GM18867 (cell line): ENCODE results near the gene SLC41A1.

Experiments used
- ATAC-seq: cut with Tn5 transposase; IDR thresholded peaks from one replicate; pipeline ENCODE4 v1.9.1; 2021; ENCODE audit warnings: mild to moderate bottlenecking, moderate library complexity; ENCODE audit not compliant: unreplicated experiment

The SLC41A1 gene

DNA sequence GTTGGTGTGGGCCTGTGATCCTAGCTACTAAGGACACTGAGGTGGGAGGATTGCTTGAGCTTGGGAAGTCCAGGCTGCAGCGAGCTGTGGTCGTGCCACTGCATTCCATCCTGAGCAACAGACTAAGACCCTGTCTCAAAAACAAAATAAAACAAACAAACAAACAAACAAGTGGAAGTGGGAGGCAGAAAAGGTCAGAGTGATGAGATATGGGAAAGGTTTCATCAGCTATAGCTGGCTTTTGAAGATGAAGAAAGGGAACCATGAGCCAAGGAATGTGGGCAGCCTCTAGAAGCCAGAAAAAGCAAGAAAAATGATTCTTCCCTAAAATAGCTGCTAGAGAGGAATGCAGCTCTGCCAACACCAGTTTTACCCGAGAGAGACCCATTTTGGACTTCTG is 52.4 kb downstream of the SLC41A1 start:
- no peak for ATAC-seq

DNA sequence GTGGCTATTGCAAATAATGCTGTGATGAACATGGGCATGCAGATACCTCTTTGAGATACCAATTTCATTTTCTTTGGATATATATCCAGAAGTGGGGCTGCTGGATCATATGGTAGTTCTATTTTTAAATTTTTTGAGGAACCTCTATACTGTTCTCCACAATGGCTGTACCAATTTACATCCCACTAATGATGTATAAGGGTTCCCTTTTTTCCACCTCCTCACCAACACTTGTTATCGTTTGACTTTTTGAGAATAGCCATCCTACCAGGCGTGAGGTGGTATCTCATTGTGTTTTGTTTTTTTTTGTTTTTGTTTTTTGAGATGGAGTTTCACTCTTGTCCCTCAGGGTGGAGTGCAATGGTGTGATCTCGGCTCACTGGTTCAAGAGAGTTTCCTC is 56.4 kb downstream of the SLC41A1 start:
- no peak for ATAC-seq

DNA sequence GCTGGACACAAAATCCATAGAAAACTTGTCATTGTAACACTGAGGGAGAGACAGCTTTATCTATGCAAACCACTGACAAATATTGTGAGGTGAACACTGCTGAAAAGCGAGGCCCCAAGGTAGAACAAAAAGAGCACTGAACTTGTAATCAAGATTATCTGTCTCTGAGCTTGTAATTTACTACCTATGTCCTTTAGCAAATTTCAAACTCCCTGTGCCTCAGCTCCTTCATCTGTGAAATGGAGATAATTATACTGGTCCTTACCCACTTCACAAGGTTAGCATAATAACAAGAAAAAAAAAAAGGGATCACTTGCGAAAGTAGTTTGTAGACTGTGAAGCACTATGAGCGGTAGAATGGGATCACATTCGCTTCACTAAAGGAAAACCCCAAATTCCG is 58.1 kb downstream of the SLC41A1 start:
- no peak for ATAC-seq

DNA sequence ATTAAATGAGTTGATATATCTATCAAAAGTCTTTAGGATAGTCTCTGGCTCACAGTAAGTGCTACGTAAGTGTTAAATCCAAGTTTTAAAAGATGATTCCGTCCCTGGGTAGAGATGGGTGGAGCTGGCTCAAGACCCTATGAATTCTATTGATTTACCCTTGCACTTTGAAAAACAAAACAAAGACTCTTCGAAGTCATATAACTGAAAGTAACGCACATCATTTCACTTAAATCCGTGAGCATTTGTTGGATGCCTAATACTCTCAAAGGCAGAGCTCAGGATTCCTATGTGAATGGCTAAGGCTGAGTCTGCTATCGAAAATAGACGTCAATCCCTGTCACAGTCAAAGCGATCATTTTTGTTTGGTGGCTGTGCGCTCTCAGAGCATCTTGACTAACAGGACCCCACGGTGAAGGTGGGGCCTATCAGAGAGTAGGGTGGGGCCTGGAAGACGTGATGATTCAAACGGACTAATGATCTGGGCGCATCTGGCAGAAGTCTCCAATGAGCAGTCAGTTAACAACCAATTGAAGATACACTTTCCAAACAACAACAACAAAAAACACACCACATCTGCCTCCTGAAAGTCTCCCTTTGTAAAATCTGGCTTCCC is 61.9 kb downstream of the SLC41A1 start:
- no peak for ATAC-seq

DNA sequence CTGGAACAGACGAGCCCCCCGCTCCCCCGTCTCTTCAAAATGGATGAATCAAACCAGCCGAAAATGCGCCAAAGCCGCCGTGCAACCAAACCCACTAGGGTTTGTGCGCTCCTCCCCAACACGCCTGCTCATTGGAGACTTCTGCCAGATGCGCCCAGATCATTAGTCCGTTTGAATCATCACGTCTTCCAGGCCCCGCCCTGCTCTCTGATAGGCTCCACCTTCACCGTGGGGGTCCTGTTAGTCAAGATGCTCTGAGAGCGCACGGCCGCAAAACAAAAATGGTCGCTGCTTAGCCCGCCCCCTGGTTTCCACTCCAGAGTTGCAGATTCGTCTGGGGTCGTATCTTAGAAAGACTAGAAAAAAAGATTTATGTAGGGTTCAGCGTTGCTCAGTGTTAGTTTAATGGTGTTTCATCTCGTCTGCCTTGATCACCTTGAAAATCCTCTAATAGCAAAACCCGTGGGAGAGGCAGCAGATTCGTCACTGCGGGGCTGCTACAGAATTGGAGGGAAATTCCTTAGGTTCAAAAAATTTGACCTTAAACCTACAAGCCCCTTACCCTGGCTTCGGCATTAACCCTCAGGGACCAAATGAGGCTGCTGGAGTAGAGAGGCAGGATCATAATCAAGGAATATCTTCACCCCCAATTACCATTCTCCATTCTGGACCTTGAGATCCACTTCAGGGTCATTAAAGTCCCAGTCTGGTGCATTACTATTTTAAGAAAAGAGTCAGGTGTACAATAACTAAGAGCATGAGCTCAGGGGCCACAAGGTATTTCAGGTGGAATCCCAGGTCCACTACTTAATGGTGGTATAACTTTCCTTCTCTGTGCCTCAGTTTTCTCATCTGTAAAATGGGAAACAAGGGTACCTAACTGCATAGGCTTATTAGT is 62.6 kb downstream of the SLC41A1 start, which contains the start of gene NUCKS1:
Gene NUCKS1 (minus strand): TSS at position 45 of the 898 bp plus-strand sequence. CDS start 209 bp downstream, outside the sequence.
- ATAC-seq, result peak; percentile 80

DNA sequence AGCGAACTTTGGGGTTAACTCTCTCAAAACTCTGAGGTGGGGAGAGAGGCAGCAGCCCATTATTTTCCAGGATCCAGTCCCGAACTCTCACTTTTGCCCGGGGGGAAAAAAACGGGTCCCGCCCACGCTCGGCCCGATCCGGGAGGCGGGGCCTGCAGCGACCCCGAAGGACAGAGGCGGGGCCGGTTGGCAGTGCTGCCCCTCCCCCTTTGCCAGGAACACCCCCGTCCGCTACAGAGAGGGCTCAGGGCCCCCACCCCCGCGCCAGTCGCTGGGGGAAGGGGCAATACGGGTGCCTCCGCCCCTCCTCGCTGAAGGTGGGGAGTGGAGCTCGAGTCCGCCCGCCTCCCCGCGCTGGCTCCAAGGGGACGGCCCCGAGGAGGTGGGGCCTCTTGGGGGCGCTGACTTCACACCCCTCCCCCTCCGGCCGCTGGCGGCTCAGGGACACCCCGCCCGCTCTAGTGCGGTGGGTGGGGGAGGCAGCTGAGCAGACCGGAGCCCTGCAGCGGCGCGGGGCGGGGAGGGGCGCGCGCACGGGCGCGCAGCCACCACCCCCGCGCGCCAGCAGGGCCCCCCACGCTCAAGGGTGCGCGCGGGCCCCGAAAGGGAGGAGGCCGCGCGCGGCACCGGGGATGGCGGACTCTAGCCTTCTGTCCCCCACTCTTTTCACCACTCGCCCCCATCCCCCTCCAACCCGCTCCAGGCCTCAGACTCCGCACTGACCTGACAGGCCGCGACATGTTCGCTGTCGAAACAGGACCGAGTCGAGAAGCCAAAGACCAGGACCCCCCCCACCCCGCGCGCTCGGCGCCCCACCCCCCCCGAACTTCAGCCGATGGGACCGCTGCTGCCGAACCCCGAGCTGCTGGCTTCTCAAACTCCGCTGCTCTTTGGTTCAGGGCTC is 63.5 kb downstream of the SLC41A1 start:
- peak; percentile 71 for ATAC-seq

DNA sequence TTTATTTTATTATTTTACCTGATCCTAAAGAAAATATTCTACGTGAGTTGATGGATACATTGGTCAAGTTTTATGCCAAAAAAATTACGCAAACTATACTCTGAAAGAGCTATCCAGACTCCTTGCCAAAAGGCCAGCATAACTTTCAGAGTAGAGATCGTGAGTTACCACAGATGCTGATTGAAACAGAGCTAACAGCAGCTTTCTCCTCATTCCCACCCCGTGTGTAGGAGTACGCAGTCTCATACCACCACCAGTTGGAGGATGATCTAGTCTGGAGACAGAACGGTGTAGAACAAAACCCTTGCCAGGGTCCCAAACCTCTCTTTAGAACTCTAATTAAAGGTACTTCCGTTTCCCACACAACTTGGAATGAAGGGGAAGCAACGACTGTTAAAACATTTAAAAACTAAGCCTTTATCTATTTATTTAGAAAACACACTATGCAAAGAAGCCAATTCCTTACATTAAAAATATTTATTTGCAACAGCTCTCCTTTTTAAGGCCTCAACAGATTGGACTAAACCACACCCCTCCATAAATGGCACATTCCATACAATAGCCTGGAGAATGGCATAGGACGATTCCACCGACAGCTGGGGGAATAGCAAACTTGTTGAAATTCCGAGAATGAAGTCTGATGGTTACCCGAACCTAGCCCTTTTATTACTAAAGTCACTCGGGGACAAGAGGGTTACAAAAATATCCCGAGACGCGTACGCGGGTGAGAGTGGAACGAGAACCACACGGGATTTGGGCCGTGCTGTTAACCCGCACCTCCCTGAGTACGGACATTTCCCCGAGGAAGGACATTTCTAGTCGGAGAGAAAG is 64.4 kb downstream of the SLC41A1 start:
- ATAC-seq, result peak; percentile 21

DNA sequence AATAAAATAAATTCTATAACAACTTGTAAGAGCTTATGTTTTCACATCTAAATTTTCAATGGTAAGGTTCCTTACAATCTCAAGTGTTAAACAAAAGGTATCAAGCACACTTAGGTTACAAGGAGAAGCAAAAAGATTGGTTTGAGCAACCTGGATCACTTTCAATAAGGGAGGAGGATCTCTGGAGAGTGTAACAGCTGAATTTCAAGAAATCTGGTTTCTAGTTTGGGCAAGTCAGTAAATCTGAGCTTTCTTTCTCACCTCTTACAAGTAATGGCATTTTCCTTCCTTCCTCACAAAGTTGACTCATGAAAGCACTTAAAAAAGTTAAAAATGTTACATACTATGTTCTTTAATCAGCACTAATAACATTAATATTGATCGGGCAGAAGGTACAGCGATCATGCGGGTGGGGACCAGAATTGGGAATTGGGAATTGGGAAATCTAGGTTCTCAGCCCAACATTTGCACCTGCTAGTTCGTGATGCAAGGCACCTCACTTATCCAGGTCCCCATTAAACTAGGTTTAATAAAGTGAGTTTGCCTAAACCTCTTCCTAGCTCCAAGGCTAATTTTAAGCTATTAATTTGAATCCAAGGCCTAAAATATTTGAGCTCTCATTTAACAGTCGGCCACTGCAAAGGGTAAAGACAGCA is 66.1 kb downstream of the SLC41A1 start:
- ATAC-seq, result no peak

DNA sequence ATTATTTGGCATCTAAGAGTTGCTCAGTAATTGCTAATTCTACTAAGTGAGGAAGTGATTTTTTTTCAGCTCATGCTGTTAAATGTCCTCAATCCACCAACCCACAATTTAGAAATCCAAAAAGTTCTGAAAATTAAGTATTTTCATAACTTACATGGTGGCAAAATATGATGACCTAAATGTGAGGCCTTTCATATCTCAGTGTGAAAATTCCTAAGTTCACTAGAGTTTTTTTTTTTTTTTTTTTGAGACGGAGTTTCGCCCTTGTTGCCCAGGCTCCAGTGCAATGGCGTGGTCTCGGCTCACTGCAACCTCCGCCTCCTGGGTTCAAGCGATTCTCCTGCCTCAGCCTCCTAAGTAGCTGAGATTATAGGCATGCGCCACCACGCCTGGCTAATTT is 68.6 kb downstream of the SLC41A1 start:
- ATAC-seq, result no peak

DNA sequence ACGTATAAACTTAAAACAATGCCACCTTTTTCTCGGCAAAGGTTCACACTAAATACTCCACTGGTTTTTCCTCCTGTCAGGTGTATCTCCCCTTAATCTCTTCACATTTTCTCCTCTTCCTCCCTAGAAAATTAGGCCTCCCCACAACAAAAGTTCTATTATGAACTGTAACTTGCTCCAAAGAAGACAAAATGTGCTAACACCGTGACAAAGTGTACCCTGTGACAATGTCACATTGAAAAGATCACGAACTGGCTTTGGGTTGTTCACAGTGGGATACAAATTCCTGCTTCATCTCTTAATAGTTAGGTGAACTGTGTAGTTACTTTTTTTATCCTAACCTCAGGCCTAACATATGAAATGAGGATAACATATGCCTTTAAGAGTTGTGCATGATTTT is 69.0 kb downstream of the SLC41A1 start:
- ATAC-seq, result no peak

DNA sequence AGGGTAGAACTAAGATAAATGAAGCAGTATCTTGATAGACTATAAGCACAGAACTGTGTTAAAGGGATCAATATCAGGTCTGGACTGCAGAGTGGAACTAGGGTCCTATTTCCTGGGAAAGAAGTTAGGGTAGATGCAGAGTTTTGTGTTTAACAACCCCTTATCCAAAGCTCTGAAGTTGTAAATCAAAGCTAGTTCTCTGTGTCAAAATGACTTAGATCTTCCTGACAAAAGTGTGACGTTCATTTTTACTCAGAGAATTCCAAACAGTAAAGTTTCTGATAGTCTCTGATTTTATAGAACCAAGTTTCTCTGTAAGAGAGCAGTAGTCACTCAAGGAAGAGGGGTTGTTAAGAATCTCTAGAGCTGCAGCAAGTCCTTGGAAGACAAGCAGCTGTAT is 71.3 kb downstream of the SLC41A1 start:
- ATAC-seq, result no peak

DNA sequence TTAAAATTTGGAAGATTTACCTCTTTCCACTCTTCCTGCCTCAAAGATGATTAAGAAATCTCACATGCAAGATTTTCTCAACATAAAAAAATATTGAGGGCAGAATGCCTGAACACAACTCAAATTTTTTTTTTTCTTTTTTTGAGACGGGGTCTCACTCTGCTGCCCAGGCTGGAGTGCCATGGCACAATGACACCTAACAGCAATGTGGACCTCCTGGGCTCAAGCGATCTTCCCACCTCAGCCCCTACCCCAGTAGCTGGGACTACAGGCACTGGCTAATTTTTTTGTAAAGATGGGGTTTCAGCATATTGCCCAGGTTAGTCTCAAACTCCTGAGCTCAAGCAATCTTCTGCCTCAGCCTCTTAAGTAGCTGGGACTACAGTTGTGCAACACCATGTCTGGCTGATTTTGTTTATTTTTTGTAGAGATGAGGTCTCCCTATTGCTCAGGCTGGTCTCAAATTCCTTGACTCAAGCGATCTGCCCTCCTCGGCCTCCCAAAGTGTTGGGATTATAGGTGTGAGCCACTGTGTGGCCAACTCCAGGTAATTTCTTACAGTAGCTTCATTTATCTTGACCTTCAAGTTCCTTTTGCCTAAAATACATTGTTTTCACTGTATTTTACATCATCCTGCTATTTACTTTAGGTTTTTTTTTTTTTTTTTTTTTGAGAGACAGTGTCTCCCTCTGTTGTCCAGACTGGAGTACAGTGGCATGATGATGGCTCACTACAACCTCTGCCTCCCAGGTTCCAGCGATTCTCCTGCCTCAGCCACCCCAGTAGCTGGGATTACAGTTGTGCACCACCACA is 73.4 kb downstream of the SLC41A1 start:
- no peak for ATAC-seq
